HCT116 (cell line): ENCODE results near the gene ST3GAL6. TPM values are rescaled to one million over a fixed set of nuclear protein-coding genes. Genes with fewer than 3 reads are reported as not detected.

Experiments used
- ATAC-seq: fragments of 200-7000 bp; cut with Tn5 transposase; 2 replicates; pipeline ENCODE4 v1.9.1; 2020; ENCODE audit warnings: mild to moderate bottlenecking, moderate library complexity
- BruUV-seq: library from RNA; stranded (reverse); fragments of 400-500 nt; replicated peaks from 2 replicates; lab custom pipeline; 2021; lab: Mats Ljungman, UMichigan
- CTCF ChIA-PET: fragments of 300-600 bp; sonication (Branson Sonifier 250); formaldehyde crosslinking; loops from one replicate; lab custom pipeline; 2021; ENCODE audit warnings: antibody characterized with exemption; lab: Charles Lee
- POLR2A ChIA-PET: fragments of 300-600, 350-600 bp; sonication (Branson Sonifier 250); formaldehyde crosslinking; loops from one replicate; lab custom pipeline; 2021; ENCODE audit warnings: antibody characterized with exemption; lab: Charles Lee
- RAD21 ChIA-PET, 2 experiments: fragments of 300-600 bp; sonication (Branson Sonifier 250); formaldehyde crosslinking; loops; one replicate each; lab custom pipeline; 2023; ENCODE audit warnings: low total read pairs in 2 of 2; ENCODE audit not compliant: uncharacterized antibody in 2 of 2, unreplicated experiment in 2 of 2, low non-redundant PET in 1 of 2; lab: Charles Lee
- DNase-seq: peaks from one replicate; pipeline ENCODE4 v3.0.0-alpha.2; 2010; ENCODE audit warnings: low read depth, low spot score
- H2AFZ ChIP-seq: fragments of 200-600 bp; shearing (Covaris generic), sonication (generic); 2 replicates; pipeline ENCODE4 v1.6.1; 2017; ENCODE audit warnings: low read depth, mixed run types, mixed read lengths, antibody characterized with exemption, low read length; ENCODE audit not compliant: poor library complexity, severe bottlenecking
- H3K27ac ChIP-seq: 2 replicates; pipeline ENCODE4 v1.5.1; 2012; ENCODE audit warnings: low read depth, low read length
- H3K27me3 ChIP-seq: fragments of 200-600 bp; sonication (generic); 2 replicates; pipeline ENCODE4 v1.6.1; 2016; ENCODE audit warnings: mixed run types, low read length, mixed read lengths; ENCODE audit not compliant: insufficient read depth
- H3K36me3 ChIP-seq, 2 experiments: fragments of 200-500 bp in 1 of 2; fragments of 200-600 bp in 1 of 2; sonication (Bioruptor generic) in 1 of 2; sonication (generic) in 1 of 2; 2 replicates each; pipeline versions ENCODE4 v1.5.1 to v1.6.1; 2014 to 2016; ENCODE audit warnings: low read length in 2 of 2, inconsistent platforms in 1 of 2, mixed read lengths in 1 of 2, mixed run types in 1 of 2; ENCODE audit not compliant: insufficient read depth in 2 of 2, control insufficient read depth in 1 of 2
- H3K4me1 ChIP-seq, 2 experiments: fragments of 200-600 bp in 1 of 2; sonication (generic) in 1 of 2; 2 replicates each; pipeline versions ENCODE4 v1.5.1 to v1.6.1; 2012 to 2017; ENCODE audit warnings: low read length in 2 of 2, inconsistent platforms in 1 of 2, mild to moderate bottlenecking in 1 of 2, mixed read lengths in 1 of 2, mixed run types in 1 of 2, moderate library complexity in 1 of 2; ENCODE audit not compliant: insufficient read depth in 2 of 2, control insufficient read depth in 1 of 2
- H3K4me2 ChIP-seq: fragments of 200-600 bp; sonication (generic); 2 replicates; pipeline ENCODE4 v1.6.1; 2017; ENCODE audit warnings: mixed run types, low read length, mixed read lengths
- H3K4me3 ChIP-seq, 2 experiments: fragments of 200-600 bp in 1 of 2; sonication (generic) in 1 of 2; replicated peaks in 1 of 2; 2 replicates each; pipeline ENCODE4 v1.5.1; 2011 to 2016; ENCODE audit warnings: low read length in 2 of 2, control low read depth in 1 of 2, low read depth in 1 of 2, mild to moderate bottlenecking in 1 of 2, mixed read lengths in 1 of 2, mixed run types in 1 of 2
- H3K79me2 ChIP-seq: fragments of 200-600 bp; sonication (generic); 2 replicates; pipeline ENCODE4 v1.6.1; 2017; ENCODE audit warnings: mild to moderate bottlenecking, mixed run types, low read length, moderate library complexity, mixed read lengths; ENCODE audit not compliant: insufficient read depth
- H3K9ac ChIP-seq: fragments of 200-600 bp; sonication (generic); 2 replicates; pipeline ENCODE4 v1.6.1; 2016; ENCODE audit warnings: low read length, mixed read lengths
- H3K9me2 ChIP-seq: fragments of 200-600 bp; sonication (generic), shearing (Covaris generic); 2 replicates; pipeline ENCODE4 v1.6.1; 2017; ENCODE audit warnings: mixed run types, mild to moderate bottlenecking, moderate library complexity; ENCODE audit not compliant: insufficient read depth
- H3K9me3 ChIP-seq, 2 experiments: fragments of 200-500 bp in 1 of 2; fragments of 200-600 bp in 1 of 2; sonication (Bioruptor generic) in 1 of 2; sonication (generic) in 1 of 2; 2 replicates each; pipeline ENCODE4 v1.6.1; 2014 to 2017; ENCODE audit warnings: low read length in 2 of 2, mixed read lengths in 2 of 2, inconsistent platforms in 1 of 2, low read depth in 1 of 2, mild to moderate bottlenecking in 1 of 2, mixed run types in 1 of 2, moderate library complexity in 1 of 2; ENCODE audit not compliant: control insufficient read depth in 1 of 2, insufficient read depth in 1 of 2
- H4K20me1 ChIP-seq: fragments of 200-600 bp; sonication (generic), shearing (Covaris generic); 2 replicates; pipeline ENCODE4 v1.6.1; 2017; ENCODE audit warnings: mixed run types, mild to moderate bottlenecking, moderate library complexity; ENCODE audit not compliant: insufficient read depth
- ATF3 ChIP-seq: IDR thresholded peaks from 2 replicates; pipeline ENCODE4 v1.6.1; 2012
- CBX3 ChIP-seq: IDR thresholded peaks from 2 replicates; pipeline ENCODE4 v1.6.1; 2012; ENCODE audit warnings: low read depth
- CEBPB ChIP-seq: IDR thresholded peaks from 2 replicates; pipeline ENCODE4 v1.6.1; 2012; ENCODE audit warnings: low read depth
- EGR1 ChIP-seq: IDR thresholded peaks from 2 replicates; pipeline ENCODE4 v1.6.1; 2012; ENCODE audit warnings: low read depth
- EZH2 ChIP-seq: fragments of 200-600 bp; sonication (generic); IDR thresholded peaks from 2 replicates; pipeline ENCODE4 v1.6.1; 2017; ENCODE audit warnings: antibody characterized with exemption, mixed run types
- EZH2phosphoT487 ChIP-seq: fragments of 200-600 bp; IDR thresholded peaks from 2 replicates; pipeline ENCODE4 v1.6.1; 2018; ENCODE audit warnings: antibody characterized with exemption, borderline replicate concordance
- JUND ChIP-seq: IDR thresholded peaks from 2 replicates; pipeline ENCODE4 v1.6.1; 2012
- POLR2A ChIP-seq: IDR thresholded peaks from 2 replicates; pipeline ENCODE4 v1.7.0; 2011; ENCODE audit warnings: borderline replicate concordance; ENCODE audit not compliant: insufficient read depth, insufficient read length; ENCODE audit errors: extremely low read depth
- RAD21 ChIP-seq: IDR thresholded peaks from 2 replicates; pipeline ENCODE4 v1.6.1; 2012; ENCODE audit warnings: low read depth, mild to moderate bottlenecking
- SIN3A ChIP-seq: IDR thresholded peaks from 2 replicates; pipeline ENCODE4 v1.6.1; 2012; ENCODE audit warnings: low read depth
- SP1 ChIP-seq: IDR thresholded peaks from 2 replicates; pipeline ENCODE4 v1.6.1; 2012; ENCODE audit warnings: low read depth
- SRF ChIP-seq: IDR thresholded peaks from 2 replicates; pipeline ENCODE4 v1.6.1; 2012; ENCODE audit warnings: low read depth
- YY1 ChIP-seq: IDR thresholded peaks from 2 replicates; pipeline ENCODE4 v1.6.1; 2011; ENCODE audit warnings: low read length, low read depth, moderate library complexity, mild to moderate bottlenecking; ENCODE audit not compliant: insufficient replicate concordance; ENCODE audit errors: extremely low read depth
- intact Hi-C: fragments of 100-400 bp; cut with micrococcal nuclease; formaldehyde crosslinking; loops from 2 replicates; pipeline ENCODE4 v1.10.0; 2022
- total RNA-seq: library from RNA; stranded (reverse); gene quantifications from one replicate; pipeline ENCODE4 v1.2.1, GENCODE V29; 2021; ENCODE audit not compliant: unreplicated experiment
- TF ChIP-seq, protein P1 (sequence below): IDR thresholded peaks from 2 replicates; pipeline ENCODE4 v1.6.1; 2011; ENCODE audit warnings: mild to moderate bottlenecking, low read length, moderate library complexity; ENCODE audit not compliant: insufficient replicate concordance; ENCODE audit errors: extremely low read depth
- TF ChIP-seq, protein P2 (sequence below): IDR thresholded peaks from 2 replicates; pipeline ENCODE4 v1.6.1; 2012
- TF ChIP-seq, protein P3 (sequence below), 3 experiments: fragments of 200-600 bp in 1 of 3; sonication (generic) in 1 of 3; IDR thresholded peaks in 2 of 3; conservative IDR thresholded peaks in 1 of 3; 2 replicates each; pipeline ENCODE4 v1.5.1; 2012 to 2017; ENCODE audit warnings: low read depth in 2 of 3, low read length in 2 of 3, antibody characterized with exemption in 1 of 3, borderline replicate concordance in 1 of 3, control low read depth in 1 of 3, mild to moderate bottlenecking in 1 of 3, mixed read lengths in 1 of 3, mixed run types in 1 of 3, moderate library complexity in 1 of 3; ENCODE audit not compliant: insufficient read depth in 1 of 3
- TF ChIP-seq, protein P4 (sequence below): IDR thresholded peaks from 2 replicates; pipeline ENCODE4 v1.6.1; 2012; ENCODE audit warnings: low read depth

Gene ST3GAL6
- total RNA-seq, 1 experiment from 2014 or later: 10.6 TPM

DNA sequence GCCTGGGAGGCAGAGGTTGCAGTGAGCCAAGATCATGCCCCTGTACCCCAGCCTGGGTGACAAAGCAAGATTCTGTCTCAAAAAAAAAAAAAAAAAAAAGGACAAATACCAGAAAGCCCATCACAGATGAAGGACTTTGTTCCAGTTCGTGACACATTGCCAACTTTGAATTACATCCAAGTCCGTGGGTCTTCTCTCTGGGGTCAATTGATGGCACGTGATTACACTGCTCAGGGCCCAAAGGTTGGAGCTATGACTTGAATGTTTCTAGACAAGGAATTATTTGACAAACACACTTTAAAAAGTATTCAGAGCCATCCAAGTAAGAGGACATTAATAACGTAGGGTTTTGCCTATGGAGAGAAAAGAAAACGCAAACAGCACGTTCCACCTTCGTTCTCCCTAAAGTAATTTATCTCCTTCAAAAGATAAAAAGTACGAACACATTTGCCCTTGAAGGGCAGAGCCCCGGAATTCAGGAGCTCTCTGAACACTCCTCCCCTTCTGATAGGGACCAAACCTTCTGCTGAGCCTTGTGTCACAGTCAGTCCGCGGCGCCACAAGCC is 31.3 kb upstream of the ST3GAL6 start:
- H3K9me2 ChIP-seq: no peaks in the 10 kb centered on the region
- peak; percentile 67; the same call in 1 of the 2 replicates for ATAC-seq
- H3K4me2 ChIP-seq: peak overlapping the region; percentile 92
- H3K9ac ChIP-seq: peak overlapping the region; percentile 76
- ChIA-PET RAD21 (no interaction called here), CTCF (interaction anchor here (0.6 to 0.8 kb wide), 2 partner anchors 129 to 767 kb away, joined by 3 to 4 read pairs; no protein-coding TSS in a partner anchor), POLR2A (interaction anchor here (0.6 to 3.0 kb wide), 6 partner anchors 9 to 986 kb away, joined by 3 to 16 read pairs (median 4); no protein-coding TSS in a partner anchor)
- no TSS peak for BruUV-seq
- H4K20me1 ChIP-seq: no peaks in the 10 kb centered on the region
- peak overlapping the region; percentile 83 for H3K27ac ChIP-seq
- peak overlapping the region; percentile 84 for H2AFZ ChIP-seq
- H3K9me3 ChIP-seq: no peaks in the 10 kb centered on the region
- peak overlapping the region; percentile 76 to 82 for H3K4me3 ChIP-seq
- intact Hi-C loops: no loop called here
- peaks cover 17% of the 10 kb centered on the region; the same call in 1 of the 2 replicates for H3K79me2 ChIP-seq
- peaks cover 8 to 18% of the 10 kb centered on the region in 2 experiments for H3K4me1 ChIP-seq
- no peaks in the 10 kb centered on the region for H3K27me3 ChIP-seq
- TF ChIP-seq EZH2 (no peak), RAD21 (0 out of 2 replicates have a peak, but pooled peaks have one; percentile 2), SP1 (no peak; the same call in 1 of the 2 replicates), CBX3 (no peak), POLR2A (peak; percentile 30), EZH2phosphoT487 (no peak), CEBPB (no peak), SIN3A (no peak), JUND (no peak), SRF (no peak), YY1 (no peak), EGR1 (no peak), ATF3 (no peak)
- TF ChIP-seq, protein P1, sequence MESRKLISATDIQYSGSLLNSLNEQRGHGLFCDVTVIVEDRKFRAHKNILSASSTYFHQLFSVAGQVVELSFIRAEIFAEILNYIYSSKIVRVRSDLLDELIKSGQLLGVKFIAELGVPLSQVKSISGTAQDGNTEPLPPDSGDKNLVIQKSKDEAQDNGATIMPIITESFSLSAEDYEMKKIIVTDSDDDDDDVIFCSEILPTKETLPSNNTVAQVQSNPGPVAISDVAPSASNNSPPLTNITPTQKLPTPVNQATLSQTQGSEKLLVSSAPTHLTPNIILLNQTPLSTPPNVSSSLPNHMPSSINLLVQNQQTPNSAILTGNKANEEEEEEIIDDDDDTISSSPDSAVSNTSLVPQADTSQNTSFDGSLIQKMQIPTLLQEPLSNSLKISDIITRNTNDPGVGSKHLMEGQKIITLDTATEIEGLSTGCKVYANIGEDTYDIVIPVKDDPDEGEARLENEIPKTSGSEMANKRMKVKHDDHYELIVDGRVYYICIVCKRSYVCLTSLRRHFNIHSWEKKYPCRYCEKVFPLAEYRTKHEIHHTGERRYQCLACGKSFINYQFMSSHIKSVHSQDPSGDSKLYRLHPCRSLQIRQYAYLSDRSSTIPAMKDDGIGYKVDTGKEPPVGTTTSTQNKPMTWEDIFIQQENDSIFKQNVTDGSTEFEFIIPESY: no peak
- TF ChIP-seq, protein P2, sequence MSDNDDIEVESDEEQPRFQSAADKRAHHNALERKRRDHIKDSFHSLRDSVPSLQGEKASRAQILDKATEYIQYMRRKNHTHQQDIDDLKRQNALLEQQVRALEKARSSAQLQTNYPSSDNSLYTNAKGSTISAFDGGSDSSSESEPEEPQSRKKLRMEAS: peak; percentile 64
- TF ChIP-seq, protein P3, sequence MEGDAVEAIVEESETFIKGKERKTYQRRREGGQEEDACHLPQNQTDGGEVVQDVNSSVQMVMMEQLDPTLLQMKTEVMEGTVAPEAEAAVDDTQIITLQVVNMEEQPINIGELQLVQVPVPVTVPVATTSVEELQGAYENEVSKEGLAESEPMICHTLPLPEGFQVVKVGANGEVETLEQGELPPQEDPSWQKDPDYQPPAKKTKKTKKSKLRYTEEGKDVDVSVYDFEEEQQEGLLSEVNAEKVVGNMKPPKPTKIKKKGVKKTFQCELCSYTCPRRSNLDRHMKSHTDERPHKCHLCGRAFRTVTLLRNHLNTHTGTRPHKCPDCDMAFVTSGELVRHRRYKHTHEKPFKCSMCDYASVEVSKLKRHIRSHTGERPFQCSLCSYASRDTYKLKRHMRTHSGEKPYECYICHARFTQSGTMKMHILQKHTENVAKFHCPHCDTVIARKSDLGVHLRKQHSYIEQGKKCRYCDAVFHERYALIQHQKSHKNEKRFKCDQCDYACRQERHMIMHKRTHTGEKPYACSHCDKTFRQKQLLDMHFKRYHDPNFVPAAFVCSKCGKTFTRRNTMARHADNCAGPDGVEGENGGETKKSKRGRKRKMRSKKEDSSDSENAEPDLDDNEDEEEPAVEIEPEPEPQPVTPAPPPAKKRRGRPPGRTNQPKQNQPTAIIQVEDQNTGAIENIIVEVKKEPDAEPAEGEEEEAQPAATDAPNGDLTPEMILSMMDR (IDR thresholded peaks at IDR 0.05 in 2 of 3, conservative IDR thresholded peaks at IDR 0.05 in 1 of 3; ENCODE audit: borderline replicate concordance in 1 of 3, insufficient read depth in 1 of 3, low read depth in 2 of 3, low read length in 2 of 3): no peak
- TF ChIP-seq, protein P4, sequence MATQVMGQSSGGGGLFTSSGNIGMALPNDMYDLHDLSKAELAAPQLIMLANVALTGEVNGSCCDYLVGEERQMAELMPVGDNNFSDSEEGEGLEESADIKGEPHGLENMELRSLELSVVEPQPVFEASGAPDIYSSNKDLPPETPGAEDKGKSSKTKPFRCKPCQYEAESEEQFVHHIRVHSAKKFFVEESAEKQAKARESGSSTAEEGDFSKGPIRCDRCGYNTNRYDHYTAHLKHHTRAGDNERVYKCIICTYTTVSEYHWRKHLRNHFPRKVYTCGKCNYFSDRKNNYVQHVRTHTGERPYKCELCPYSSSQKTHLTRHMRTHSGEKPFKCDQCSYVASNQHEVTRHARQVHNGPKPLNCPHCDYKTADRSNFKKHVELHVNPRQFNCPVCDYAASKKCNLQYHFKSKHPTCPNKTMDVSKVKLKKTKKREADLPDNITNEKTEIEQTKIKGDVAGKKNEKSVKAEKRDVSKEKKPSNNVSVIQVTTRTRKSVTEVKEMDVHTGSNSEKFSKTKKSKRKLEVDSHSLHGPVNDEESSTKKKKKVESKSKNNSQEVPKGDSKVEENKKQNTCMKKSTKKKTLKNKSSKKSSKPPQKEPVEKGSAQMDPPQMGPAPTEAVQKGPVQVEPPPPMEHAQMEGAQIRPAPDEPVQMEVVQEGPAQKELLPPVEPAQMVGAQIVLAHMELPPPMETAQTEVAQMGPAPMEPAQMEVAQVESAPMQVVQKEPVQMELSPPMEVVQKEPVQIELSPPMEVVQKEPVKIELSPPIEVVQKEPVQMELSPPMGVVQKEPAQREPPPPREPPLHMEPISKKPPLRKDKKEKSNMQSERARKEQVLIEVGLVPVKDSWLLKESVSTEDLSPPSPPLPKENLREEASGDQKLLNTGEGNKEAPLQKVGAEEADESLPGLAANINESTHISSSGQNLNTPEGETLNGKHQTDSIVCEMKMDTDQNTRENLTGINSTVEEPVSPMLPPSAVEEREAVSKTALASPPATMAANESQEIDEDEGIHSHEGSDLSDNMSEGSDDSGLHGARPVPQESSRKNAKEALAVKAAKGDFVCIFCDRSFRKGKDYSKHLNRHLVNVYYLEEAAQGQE: no peak
- no peak for DNase-seq
- no peaks in the 10 kb centered on the region for H3K36me3 ChIP-seq
